Aorta (tissue), 5 donors: ENCODE data around the gene HDAC3. TPM values are rescaled to one million over a fixed set of nuclear protein-coding genes. Genes with fewer than 3 reads are reported as not detected.
A peak's percentile ranks its signal among the peaks of the same experiment; 100 is the strongest.

Experiments
- ATAC-seq: fragments of 200-7000 bp; cut with Tn5 transposase; one replicate; pipeline ENCODE4 v1.9.1; 2022; ENCODE audit warnings: moderate library complexity; ENCODE audit not compliant: low FRiP score
- DNase-seq, 2 donors: peaks; one replicate each; pipeline ENCODE4 v3.0.0-alpha.2; 2020
- H3K27ac ChIP-seq, 2 donors: one replicate each; pipeline ENCODE4 v1.5.1; 2013; ENCODE audit warnings: low read length in 2 of 2, mild to moderate bottlenecking in 2 of 2, moderate library complexity in 2 of 2, control low read depth in 1 of 2, inconsistent platforms in 1 of 2, low read depth in 1 of 2
- H3K27me3 ChIP-seq, 2 donors: one replicate each; pipeline ENCODE4 v1.6.1; 2013; ENCODE audit warnings: control low read depth in 1 of 2, low read length in 1 of 2, mild to moderate bottlenecking in 1 of 2, moderate library complexity in 1 of 2; ENCODE audit not compliant: insufficient read depth in 2 of 2, control insufficient read depth in 1 of 2
- H3K36me3 ChIP-seq, 2 donors: one replicate each; pipeline ENCODE4 v1.6.1; 2013; ENCODE audit warnings: control low read depth in 1 of 2, low read length in 1 of 2, mild to moderate bottlenecking in 1 of 2; ENCODE audit not compliant: insufficient read depth in 2 of 2, control insufficient read depth in 1 of 2
- H3K4me1 ChIP-seq, 2 donors: one replicate each; pipeline ENCODE4 v1.6.1; 2013; ENCODE audit warnings: low read length in 2 of 2, control low read depth in 1 of 2, mild to moderate bottlenecking in 1 of 2, moderate library complexity in 1 of 2; ENCODE audit not compliant: insufficient read depth in 2 of 2, control insufficient read depth in 1 of 2
- H3K4me3 ChIP-seq, 2 donors: one replicate each; pipeline ENCODE4 v1.5.1; 2013; ENCODE audit warnings: low read length in 2 of 2, control low read depth in 1 of 2, mild to moderate bottlenecking in 1 of 2
- H3K9me3 ChIP-seq: one replicate; pipeline ENCODE4 v1.6.1; 2013; ENCODE audit warnings: mild to moderate bottlenecking, low read length; ENCODE audit not compliant: control insufficient read depth
- WGBS, 2 donors: extraction: QIAGEN DNeasy Blood & Tissue Kit; methylation state at CpG; one replicate each; pipeline ENCODE4 v1.1.7; 2013; 5-methylcytosine and 5-hydroxymethylcytosine counted together
- intact Hi-C, 2 donors: fragments of 100-400 bp; cut with DNase I; formaldehyde crosslinking; loops; one replicate each; pipeline versions ENCODE4 v1.14.2 to v1.15.0; 2022
- polyA plus RNA-seq, 2 donors: library from polyadenylated mRNA; stranded (reverse); fragments of 200-250 nt; gene quantifications; one replicate each; pipeline ENCODE4 v1.2.3, GENCODE V29; 2013
- total RNA-seq, 2 donors: library from RNA; stranded (reverse); fragmentation: NEBNext Ultra II Directional; extraction: Animal tissue kit (Norgen Biotek cat#: 25700); gene quantifications; one replicate each; pipeline ENCODE4 v1.2.1, GENCODE V29; 2021
- donor health status: healthy with polysubstance abuse.
- donor health status: Bipolar disorder and iron deficiency.
- donor health status: DM: no; HTN: no; CAD: no.
- donor health status: DM: no; HTN: no; CAD: no.
- donor health status: DM: yes; HTN: yes; CAD: no.

Gene HDAC3
- total and polyA plus RNA-seq, 4 donors: 21.3 to 86.8 (median 53.4) TPM

DNA sequence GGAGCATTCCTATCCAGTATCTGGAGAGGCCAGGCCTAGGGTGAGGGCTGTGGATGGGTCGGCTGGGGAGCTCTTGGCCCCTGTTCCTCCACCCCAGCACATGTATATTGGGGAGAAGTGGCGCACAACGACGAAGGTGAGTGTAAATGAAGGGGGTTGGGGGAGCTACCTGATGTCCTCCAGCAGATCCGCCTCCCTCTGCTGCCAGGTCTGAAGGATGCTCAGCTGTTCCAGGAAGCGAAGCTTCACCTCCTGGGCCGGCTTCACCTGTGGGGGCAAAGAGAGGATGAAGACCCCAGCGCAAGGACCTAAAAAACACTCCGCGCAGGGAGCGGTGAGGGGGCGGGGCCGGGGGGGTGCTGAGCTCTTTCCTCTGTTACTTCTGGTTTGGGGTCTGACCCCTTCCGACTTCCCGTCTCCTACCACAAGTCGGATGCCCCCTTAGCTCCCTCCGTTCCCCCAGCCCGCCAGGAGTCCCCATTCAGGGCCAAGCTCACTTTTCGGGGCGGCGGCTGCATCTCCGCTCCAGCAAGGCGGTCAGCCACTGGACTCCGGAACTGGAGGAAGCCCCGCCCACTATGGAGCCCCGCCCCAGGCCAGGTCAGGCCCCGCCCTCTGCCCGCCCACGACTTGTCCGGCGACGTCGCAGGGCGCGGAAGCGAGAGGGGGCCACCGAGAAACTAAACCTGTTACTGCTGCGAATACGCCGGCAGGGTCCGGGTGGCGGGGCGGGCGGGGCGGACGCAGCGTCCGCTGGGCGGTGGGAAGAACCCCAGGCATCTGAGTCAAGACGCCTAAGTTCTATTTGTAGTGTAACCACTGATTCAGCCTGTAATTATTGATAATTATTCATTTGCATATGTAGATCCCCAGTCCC lies 14.4 kb upstream of the HDAC3 start, which contains the start of gene FCHSD1:
TSS of gene FCHSD1 (minus strand) at position 568 of the 877 bp plus-strand sequence. CDS start at position 518, 50 bp downstream.
- ATAC-seq: peak; percentile 96
- Histone ChIP-seq H3K36me3 (peaks cover 0 to 5% of the 10 kb centered on the region in 2 donors), H3K27ac (no peak within 1 kb of the TSS), H3K4me3 (peak within 1 kb of the TSS; percentile 73 to 92), H3K9me3 (no peaks in the 10 kb centered on the region), H3K27me3 (no peaks in the 10 kb centered on the region), H3K4me1 (no peaks in the 10 kb centered on the region)
- intact Hi-C loops: no loop called here
- WGBS, 2 donors: 3 to 5% methylated on average over 50 of the region's 50 CpGs
- peak; percentile 92 to 97 for DNase-seq

- DNase-seq (no peak), ATAC-seq (no peak)
- H3K9me3 ChIP-seq: no peaks in the 10 kb centered on the region
- H3K36me3 ChIP-seq: peaks cover 0 to 5% of the 10 kb centered on the region in 2 donors
- intact Hi-C loops: no loop called here
- no peaks in the 10 kb centered on the region for H3K4me1 ChIP-seq
- no peaks in the 10 kb centered on the region for H3K27me3 ChIP-seq
- H3K4me3 ChIP-seq: no peak overlapping the region
- H3K27ac ChIP-seq: no peak overlapping the region
Measured at GRCh38 chr5:141649972-141650371, 13.3 kb upstream of the HDAC3 start.

DNA sequence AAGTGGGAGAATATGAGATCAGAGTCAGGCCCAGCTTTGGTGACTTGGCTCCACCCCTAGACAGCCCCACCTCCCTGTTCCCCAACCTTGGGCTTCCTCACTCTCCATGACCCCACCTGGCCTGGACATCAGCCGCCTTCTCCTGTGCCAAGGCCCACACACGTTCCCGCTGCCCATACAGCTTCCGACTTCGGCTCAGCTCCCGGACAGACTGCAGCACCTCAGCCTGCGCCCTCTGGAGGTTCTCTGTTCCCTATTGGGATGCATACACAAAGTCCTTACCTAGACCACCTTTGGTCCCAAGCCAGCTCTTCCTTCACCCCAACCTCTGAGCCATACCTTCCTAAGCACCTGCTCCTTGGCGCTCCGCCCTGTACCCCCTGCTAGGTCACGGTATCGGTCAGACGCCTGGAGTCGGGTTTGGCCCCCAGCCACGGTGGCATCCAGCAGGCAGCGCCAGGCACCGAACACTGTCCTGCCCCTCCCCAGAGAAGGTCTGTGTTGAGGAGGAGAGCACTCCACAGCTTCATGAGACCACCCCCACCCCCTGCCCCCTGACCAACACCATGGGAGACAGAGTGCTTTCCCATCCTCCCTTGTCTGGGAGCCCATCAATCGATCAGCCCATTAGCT lies 12.5 kb upstream of the HDAC3 start:
- no peak for DNase-seq
- intact Hi-C loops: no loop called here
- 87 to 91% methylated on average over 17 of the region's 17 CpGs for WGBS, 2 donors

DNA sequence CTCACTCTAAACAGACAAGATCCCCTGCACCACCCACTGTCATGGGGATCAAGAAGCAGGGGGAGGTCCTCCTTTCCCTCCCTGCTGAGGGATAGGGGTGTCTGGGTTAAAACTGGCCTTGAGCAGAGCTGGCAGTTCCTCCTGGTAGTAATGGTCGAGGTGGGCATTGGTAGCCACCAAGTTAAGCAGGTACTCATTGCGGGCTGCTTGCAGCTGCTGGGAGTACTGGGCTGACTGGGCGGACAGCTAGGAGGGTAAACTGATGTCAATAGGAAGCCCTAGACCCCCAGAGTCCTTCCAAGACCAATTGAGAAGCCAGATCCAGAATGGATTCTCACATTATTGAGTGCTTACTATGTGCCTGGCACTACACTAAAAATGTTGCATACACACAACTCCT lies 11.2 kb upstream of the HDAC3 start:
- Histone ChIP-seq H3K4me1 (no peaks in the 10 kb centered on the region), H3K27ac (no peak overlapping the region), H3K9me3 (no peaks in the 10 kb centered on the region), H3K4me3 (no peak overlapping the region), H3K36me3 (peaks cover 0 to 11% of the 10 kb centered on the region in 2 donors), H3K27me3 (no peaks in the 10 kb centered on the region)
- DNase-seq: no peak
- no peak for ATAC-seq
- intact Hi-C loops: no loop called here
- WGBS, 2 donors: 83 to 91% methylated on average over 3 of the region's 3 CpGs

More for the DNA sequence above, 12.5 kb upstream of the HDAC3 start:
- H3K27me3 ChIP-seq: no peaks in the 10 kb centered on the region
- no peaks in the 10 kb centered on the region for H3K9me3 ChIP-seq
- no peaks in the 10 kb centered on the region for H3K4me1 ChIP-seq
- H3K27ac ChIP-seq: no peak overlapping the region
- ATAC-seq: no peak
- peaks cover 0 to 7% of the 10 kb centered on the region in 2 donors for H3K36me3 ChIP-seq
- H3K4me3 ChIP-seq: no peak overlapping the region

- H3K4me3 ChIP-seq: no peak overlapping the region
- DNase-seq (no peak), ATAC-seq (no peak)
- intact Hi-C loops: no loop called here
- 92 to 94% methylated on average over 5 of the region's 5 CpGs for WGBS, 2 donors
- no peak overlapping the region for H3K27ac ChIP-seq
- no peaks in the 10 kb centered on the region for H3K4me1 ChIP-seq
- H3K27me3 ChIP-seq: no peaks in the 10 kb centered on the region
- no peaks in the 10 kb centered on the region for H3K9me3 ChIP-seq
- peaks cover 0 to 11% of the 10 kb centered on the region in 2 donors for H3K36me3 ChIP-seq
Measured at GRCh38 chr5:141647242-141647641, 10.6 kb upstream of the HDAC3 start.

GRCh38 chr5:141646026-141646425 lies 9.4 kb upstream of the HDAC3 start:
- ATAC-seq (no peak), DNase-seq (no peak)
- WGBS, 2 donors: 93 to 97% methylated on average over 6 of the region's 6 CpGs
- Histone ChIP-seq H3K4me3 (no peak overlapping the region), H3K27me3 (no peaks in the 10 kb centered on the region), H3K27ac (no peak overlapping the region), H3K4me1 (no peaks in the 10 kb centered on the region), H3K9me3 (no peaks in the 10 kb centered on the region), H3K36me3 (peaks cover 0 to 11% of the 10 kb centered on the region in 2 donors)
- intact Hi-C loops: no loop called here

DNA sequence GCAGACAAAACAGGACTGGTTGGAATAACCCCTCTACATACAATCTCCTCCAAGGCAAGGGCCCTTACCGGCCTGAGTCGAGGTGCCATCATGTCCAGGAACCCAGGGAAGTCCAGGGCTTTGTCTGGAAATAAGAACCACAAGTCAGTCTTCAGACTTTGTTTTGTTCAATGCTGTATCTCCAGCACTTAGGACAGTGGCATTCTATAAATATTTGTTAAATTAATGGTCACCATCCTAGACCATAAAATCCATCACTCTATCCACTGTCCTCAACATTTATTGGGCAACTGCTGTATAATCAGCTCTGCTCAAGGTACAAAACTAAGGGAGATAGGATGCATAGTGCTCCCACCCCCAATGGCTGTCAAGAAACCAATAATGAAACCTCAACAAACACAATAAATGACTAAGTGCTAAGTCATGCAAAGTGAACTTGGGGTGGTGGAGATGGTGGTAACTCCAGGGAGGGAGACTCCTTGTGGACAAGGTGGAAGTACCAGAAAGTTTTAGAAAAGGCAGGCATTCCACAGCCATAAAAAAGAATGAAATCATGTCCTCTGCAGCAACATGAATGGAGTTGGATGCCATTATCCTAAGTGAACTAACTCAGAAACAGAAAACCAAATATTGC lies 5.1 kb upstream of the HDAC3 start:
- Histone ChIP-seq H3K4me3 (no peak overlapping the region), H3K36me3 (peaks cover 0 to 6% of the 10 kb centered on the region in 2 donors), H3K9me3 (no peaks in the 10 kb centered on the region), H3K4me1 (no peaks in the 10 kb centered on the region), H3K27ac (no peak overlapping the region), H3K27me3 (no peaks in the 10 kb centered on the region)
- ATAC-seq (no peak), DNase-seq (no peak)
- intact Hi-C loops: no loop called here
- WGBS, 2 donors: 83 to 94% methylated on average over 2 of the region's 2 CpGs

DNA sequence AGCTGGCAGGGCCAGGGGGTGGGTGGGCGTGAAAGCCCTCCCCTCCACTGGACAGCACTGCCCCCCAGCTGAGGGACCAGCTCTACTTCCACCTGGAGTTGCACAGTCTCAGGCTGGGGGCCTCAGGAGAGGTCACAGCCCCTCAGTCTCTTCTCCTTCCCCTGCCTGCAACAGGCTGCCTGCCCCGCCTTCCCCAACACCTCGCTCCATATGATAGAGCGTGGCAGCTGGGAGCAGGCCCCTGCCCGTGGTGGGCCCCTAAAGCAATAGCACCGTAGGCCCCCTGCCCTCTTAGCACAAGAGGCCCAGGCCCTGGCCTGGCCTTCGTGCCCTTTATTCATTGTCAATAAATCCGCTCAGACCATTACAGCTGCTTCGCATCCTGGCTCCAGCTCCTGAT lies 4.0 kb upstream of the HDAC3 start:
- Histone ChIP-seq H3K4me3 (no peak overlapping the region), H3K36me3 (peaks cover 0 to 6% of the 10 kb centered on the region in 2 donors)
- DNase-seq: no peak

More for the DNA sequence above, 4.0 kb upstream of the HDAC3 start:
- no peak for ATAC-seq
- no peaks in the 10 kb centered on the region for H3K27me3 ChIP-seq
- intact Hi-C loops: no loop called here
- WGBS, 2 donors: 80 to 83% methylated on average over 8 to 9 of the region's 9 CpGs
- H3K9me3 ChIP-seq: no peaks in the 10 kb centered on the region
- no peak overlapping the region for H3K27ac ChIP-seq
- no peaks in the 10 kb centered on the region for H3K4me1 ChIP-seq
